ENCODE data around the gene NDUFB2.
"Not testable (repeated sequence)": the region's sequence is repeated elsewhere in the genome, so short reads cannot be mapped to it uniquely, and the experiment has no call there.

NDUFB2 gene

DNA sequence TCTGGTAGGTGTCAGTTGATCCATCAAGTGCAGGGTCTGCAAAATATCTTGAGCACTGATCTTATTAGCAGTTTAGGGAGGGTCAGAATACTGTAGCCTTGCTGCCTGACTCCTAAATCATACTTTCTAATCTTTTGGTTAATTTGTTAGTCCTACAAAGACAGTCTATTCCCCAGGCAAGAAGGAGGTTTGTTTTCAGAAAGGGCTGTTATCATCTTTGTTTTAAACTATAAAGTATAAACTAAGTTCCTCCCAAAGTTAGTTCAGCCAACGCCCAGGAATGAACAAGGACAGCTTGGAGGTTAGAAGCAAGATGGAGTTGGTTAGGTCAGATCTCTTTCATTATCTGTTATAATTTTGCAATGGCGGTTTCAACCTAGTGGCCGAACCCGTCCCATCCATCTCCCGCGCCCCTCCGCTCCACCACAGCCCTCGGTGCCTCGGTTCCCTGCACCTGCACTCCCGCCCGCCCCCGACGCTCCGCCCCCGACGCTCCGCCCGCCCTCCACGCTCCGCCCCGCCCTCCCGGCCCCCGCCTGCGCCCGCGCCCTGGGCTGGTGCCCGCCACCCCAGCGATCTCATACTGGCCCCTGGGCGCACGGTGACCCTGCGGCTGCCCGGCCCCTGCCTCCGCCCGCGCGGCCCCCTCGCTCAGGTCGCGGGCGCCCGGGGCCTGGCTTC is 24.0 kb upstream of the NDUFB2 start, which contains the start of gene ADCK2:
TSS of gene ADCK2 (plus strand) at position 564 of the 681 bp plus-strand sequence. CDS start 386 bp downstream, outside the sequence.
- peak; percentile 95 for DNase-seq (ENCODE audit: low spot score)

DNA sequence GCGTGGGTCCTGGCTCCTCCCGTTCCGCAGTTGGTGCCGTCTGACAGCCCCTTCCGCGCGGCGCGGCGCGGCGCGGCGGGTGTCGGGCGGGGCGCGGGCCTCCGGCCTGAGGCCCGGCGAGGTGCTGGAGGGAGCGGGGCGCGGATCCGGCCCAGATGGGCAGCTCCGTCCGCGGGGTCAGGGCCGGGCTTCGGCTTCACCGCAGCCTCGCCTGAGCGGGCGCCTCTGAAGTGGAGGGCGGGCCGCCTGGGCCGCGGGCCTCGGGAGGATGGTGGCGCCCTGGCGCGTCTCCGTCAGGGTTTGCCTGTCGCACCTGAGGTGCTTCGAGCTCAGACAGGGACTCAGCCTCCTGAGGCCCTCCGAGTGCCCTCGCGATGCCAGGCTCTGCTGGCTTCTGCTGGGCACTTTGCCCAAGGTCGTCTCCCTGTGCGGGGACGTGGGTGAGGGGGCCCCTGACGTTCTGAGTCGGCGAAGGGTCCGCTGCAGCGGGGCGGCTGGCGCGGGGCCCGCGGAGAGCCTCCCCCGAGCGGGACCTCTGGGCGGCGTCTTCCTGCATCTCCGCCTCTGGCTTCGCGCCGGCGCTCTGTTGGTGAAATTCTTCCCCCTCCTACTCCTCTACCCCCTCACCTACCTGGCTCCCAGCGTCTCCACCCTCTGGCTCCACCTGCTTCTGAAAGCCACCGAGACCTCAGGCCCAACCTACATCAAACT is 23.3 kb upstream of the NDUFB2 start:
- peak; percentile 59 for DNase-seq (ENCODE audit: low spot score)

DNA sequence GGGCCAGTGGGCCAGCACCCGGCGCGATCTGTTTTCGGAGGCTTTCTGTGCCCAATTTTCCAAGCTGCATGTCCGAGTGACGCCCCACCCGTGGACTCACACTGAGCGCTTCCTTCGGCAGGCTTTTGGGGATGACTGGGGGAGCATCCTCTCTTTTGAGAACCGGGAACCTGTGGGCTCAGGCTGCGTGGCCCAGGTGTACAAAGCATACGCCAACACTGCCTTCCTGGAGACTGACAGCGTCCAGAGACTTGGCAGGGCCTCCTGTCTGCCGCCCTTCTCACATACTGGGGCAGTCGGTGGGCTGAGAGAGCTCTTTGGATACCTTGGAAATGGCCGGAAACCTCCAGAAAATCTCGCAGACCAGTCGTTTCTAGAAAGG is 22.7 kb upstream of the NDUFB2 start:
- peak; percentile 35 for DNase-seq (ENCODE audit: low spot score)

DNA sequence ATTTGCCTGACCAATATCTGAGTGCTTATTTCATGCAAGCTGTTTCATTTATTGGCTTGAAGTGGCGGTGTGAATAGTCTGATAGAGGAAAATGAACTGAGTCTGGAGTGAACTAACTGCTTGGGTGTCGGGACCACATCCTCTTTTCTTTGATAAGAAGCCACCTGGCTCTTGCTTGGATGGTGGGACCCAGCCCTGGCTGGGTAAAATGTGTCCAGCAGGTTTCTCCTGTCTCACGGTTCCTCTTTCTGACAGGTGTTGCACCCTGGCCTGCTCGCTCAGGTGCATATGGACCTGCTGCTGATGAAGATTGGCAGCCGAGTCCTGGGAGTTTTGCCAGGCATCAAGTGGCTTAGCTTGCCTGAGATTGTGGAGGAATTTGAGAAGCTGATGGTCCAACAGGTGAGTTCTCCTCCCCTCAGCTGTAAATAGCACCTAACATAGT is 22.1 kb upstream of the NDUFB2 start:
- no peak for DNase-seq (ENCODE audit: low spot score)

DNA sequence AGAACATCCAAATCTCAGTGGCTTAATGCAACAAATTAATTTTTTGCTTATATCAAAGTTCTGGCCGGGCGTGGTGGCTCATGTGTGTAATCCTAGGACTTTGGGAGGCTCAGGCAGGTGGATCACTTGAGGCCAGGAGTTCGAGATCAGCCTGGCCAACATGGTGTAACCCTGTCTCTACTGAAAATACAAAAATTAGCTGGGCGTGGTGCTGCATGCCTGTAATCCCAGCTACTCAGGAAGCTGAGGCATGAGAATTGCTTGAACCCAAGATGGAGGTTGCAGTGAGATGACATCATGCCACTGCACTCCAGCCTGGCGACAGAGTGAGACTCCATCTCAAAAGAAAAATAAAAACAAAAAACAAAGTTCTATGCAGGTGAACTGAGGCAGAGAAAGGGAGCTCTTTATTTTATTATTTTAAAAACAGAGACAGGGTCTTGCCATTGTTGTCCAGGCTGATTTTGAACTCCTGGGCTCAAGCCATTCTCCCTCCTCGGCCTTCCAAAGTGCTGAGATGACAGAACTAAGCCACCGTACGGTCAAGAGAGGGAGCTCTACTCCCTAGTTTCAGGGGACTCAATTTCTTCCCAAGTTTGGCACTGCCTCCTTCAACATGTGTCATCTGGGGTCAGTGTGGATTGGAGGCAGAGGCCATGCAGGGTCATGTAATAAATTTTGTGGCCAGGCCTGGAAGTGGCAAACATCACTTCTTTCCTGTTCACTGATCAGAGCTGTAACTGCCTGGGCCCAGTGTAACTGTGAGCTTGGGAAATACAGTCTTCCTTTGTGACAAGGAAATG is 21.4 kb upstream of the NDUFB2 start:
- peak; percentile 82 for DNase-seq (ENCODE audit: low spot score)

DNA sequence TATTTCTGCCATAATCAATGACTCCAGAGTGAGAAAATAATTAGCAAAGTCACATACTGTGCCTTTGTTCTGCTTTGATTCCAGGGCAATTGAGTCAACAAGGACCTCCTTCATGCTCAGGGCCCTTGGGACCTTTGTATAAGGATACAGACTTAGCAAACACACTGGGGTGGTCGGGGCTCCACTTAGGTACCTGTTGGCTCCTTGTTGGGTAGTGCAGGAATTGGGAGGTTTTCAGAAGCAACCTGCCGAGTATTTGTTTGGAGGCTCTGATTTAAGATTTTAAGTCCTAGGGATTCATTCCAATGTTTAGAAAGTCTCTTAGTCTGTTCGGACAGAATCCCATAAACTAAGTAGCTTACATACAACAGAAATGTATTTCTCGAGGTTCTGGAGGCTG is 20.8 kb upstream of the NDUFB2 start:
- no peak for DNase-seq (ENCODE audit: low spot score)

DNA sequence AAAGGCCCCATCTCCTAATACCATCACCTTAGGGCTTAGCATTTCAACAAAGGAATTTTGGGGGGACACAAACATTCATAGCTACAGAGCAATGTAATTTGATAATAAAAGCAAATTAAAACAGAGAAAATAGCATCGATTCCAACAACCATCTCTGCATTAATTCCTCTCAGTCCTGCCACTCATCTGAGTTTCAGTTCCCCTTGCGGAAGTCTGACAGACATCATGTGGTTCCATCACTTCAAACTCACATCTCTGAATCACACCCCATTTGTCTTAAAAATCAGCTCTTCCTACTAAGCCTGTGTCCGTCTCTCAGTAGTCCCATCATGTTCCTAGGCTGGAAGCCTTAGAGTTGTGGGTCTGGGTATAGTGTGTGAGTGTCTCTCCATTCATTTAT is 20.2 kb upstream of the NDUFB2 start:
- DNase-seq (ENCODE audit: low spot score), result no peak

DNA sequence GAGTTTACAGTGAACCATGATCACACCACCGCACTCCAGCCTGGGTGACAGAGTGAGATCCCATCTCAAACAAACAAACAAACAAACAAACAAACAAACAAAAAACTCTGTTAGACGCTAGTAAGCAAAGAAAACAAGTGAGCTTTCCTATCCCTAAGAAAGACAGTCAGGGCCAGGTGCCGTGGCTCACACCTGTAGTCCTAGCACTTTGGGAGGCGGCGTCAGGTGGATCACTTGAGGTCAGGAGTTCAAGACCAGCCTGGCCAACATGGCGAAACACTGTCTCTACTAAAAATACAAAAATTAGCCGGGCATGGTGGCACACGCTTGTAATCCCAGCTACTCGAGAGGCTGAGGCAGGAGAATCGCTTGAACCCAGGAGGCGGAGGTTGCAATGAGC is 19.6 kb upstream of the NDUFB2 start:
- DNase-seq (ENCODE audit: low spot score), result not testable (repeated sequence)

DNA sequence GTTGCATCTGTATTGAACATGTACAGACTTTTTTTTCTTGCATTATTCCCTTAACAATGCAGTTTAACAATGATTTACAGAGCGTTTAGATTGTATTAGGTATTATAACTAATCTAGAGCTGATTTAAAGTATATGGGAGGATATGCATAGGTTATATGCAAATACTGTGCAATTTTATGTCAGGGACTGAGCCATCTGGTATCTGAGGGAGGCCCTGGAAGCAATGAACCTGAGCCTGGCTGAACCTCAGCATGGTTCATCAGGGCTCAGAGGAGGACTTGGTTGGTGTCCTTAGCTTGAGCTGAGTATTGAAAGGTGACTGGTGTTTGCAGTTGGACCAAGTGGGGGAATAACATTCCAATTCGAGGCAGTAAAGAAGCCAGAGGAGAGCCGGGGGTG is 19.0 kb upstream of the NDUFB2 start:
- DNase-seq (ENCODE audit: low spot score), result no peak

DNA sequence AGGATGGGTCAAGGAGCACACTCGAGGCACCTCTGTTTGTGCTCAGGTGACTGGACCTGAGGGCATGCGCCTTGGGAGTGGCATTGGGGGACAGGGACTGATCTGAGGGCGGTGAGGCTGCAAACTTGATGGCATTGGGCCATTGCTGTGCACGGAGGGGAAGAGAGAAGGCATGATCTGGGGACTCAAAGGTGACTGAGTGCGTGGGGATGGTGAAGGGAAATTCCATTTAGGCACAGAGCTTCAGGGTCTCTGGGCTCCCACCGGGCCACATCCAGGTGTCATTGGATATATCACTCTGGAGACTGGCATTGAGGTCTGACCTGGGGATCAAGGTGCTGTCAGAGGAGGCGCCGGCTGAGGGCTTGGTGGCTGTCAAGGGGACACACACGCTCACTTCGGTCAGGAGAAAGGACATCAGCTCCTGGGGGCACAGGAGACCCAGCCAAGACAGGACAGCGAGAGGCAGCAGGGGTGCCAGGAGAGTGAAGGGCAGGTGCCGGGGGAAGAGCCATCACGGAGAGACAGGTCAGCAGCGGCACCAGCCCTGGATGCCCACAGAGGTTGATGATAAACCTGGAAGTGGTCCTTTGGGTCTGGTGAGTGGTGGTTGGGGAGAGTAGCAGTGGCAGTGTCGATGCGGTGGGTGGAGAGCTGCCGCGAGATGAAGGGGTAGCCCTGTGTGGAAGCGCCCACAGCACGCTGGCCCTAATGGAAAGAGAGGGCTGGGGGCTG is 18.3 kb upstream of the NDUFB2 start:
- DNase-seq (ENCODE audit: low spot score), result no peak

DNA sequence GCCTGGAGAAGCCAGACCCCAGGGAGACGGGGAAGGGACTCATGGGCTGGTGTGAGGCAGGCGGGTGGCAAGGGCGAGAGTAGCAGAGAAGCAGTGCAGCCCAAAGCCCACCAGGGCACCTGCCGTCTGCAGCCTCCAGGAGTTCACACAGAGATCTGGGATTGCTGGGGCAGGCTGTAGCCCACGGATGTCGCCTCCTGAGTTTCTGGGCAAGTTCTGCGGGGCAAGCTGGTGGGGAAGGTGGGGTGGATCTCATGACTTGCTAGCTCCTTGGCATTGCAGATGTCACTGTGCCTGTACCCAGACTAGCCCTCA is 17.7 kb upstream of the NDUFB2 start:
- no peak for DNase-seq (ENCODE audit: low spot score)

DNA sequence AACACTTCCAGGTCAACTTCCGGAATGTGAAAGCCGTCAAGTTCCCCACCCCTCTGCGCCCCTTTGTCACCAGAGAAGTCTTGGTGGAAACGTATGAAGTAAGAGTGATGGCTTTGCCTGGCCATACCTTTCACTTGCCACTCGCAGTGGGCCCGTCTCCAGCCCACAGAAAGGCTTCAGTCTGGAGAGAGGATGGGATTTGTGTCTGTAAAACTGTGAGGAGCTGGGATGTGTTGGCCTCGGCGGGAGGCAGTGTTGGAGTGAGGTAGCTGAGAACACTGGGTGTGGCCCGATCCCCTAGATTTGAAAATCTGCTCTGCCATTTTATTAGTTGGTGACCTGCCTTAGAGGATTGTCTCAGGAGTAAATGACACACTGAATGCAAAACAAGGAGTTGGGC is 17.3 kb upstream of the NDUFB2 start:
- DNase-seq (ENCODE audit: low spot score), result no peak

DNA sequence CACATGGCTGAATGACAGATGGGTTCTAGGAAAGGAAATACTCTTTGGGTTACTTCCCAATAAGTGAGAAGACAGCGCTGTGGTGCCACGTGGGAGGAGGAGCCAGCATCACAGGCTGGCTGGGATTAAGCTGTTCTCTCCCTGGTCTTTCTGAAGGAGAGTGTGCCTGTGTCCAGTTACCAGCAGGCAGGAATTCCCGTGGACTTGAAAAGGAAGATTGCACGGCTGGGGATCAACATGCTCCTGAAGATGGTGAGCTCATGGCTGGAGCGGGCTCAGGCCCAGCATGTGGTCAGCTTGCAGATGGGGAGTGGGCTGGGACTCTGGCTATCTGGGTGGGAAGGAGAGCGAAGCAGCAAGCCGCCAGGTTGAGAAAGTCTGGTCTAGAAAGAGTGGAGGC is 15.6 kb upstream of the NDUFB2 start:
- no peak for DNase-seq (ENCODE audit: low spot score)

DNA sequence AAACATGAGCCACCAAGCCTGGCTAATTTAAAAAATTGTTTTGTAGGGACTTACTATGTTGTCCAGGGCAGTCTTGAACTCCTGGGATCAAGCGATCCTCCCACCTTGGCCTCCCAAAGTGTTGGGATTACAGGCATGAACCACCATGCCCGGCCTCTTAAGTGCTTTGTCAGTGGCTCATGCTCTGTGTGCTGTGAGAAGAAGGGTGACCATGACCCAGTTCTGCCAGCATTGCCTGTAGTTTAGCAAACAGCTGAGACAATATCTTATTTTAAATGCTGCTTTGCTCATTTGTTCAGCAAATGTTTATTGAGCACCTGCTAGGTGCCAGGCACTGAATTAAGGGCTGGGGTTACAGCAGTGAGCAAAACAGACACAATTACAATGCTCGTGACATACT is 14.7 kb upstream of the NDUFB2 start:
- no peak for DNase-seq (ENCODE audit: low spot score)

DNA sequence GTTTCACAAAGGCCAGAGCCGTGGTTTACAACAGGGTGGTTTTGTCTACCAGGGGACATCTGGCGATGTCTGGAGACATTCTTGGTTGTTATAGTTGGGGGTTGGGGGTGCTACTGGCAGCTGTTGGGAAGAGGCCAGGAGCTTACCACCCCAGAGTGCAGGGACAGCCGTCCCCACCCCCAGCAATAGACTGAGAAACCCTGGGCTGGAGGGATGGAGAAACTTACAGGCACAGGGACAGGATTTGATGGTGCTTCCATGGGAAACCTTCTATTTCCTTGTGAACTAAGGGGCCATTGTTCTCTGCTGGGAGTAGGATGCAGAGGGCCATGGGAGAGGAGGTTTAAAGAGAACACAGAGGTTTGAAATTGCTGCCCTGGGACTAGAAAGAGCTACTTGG is 12.9 kb upstream of the NDUFB2 start:
- DNase-seq (ENCODE audit: low spot score), result no peak

DNA sequence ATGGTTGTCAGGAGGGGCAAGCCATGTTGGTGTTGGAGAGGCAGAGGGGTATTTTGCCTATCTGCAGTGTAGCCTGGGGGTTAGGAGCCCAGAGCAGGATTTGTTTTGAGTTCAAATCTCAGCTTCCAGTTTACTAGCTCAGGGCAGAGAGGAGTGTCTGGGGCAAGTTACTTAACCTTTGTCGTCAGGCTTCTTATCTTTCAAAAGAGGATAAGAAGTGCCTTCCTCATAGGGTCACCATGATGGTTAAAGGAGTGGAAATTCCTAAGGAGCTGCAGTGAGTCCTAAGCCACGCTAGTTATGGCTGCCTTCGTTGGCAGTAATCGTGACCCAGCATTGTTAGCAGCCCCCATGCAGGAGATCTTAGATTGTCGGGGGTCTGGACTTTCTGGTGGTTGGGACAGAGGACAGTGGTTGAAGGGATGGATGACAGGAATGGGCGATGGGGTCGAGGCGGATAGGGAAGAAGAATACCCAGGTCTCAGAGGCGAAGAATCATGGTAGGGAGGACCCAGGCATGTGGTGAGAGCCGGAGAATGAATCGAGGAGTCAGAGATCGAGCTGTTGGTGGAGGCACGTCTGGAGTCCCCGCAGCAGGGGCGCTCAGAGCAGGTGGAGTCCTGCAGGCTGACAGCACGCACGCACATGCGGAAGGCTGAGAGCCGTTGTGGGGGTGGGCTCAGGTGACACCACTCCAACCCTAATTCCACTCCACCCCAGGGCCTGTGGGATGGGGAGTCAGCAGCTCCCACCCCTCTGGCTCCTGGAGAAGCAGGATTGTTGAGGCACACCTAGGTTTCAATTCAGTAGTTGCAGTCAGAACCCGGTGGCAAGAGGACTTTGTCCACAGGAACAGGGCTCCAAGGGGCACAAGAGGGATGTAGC is 12.2 kb upstream of the NDUFB2 start:
- no peak for DNase-seq (ENCODE audit: low spot score)

DNA sequence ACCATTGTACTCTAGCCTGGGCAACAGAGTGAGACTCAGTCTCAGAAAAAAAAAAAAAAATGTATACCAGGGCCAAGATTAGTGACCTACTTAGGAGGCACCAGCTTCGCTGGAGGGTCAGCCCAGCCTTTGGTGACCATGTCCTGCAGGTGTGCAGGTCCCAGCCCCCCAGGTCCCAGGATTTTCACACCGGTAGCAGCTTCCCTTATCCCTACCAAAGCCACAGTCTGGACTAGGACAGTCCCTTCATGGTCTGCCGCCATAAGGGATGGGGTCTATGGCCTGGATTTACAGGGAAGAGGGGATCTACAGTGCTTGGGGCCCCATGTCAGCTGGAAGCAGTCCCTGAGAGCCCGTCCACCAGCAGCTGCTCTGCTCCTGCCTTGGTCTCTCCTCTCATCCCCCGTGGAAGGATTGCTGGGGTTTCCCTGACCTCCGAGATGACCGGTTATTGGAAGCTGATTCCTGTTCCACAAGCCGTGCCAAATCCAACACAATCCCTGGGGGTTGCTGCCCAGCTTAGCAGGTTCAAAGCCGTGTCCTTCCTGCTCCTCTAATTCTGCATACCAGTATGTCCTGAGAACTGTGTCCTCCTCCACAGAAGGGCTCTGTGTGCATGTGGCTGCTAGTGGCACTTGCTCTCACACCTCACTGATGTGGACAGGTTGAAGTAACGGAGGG is 11.0 kb upstream of the NDUFB2 start:
- no peak for DNase-seq (ENCODE audit: low spot score)

DNA sequence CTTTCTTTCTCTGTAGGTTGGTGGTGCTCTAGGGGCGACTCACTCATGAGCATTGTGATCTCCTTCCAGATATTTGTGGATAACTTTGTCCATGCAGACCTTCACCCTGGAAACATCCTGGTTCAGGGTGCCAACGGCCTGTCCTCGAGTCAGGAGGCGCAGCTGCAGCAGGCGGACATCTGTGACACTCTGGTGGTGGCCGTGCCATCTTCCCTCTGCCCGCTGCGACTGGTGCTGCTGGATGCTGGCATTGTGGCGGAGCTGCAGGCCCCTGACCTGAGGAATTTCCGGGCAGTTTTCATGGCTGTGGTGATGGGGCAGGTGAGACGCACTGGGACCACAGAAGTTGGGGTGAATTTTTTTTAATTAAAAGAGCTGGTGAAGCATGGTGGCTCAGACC is 9.6 kb upstream of the NDUFB2 start:
- no peak for DNase-seq (ENCODE audit: low spot score)

DNA sequence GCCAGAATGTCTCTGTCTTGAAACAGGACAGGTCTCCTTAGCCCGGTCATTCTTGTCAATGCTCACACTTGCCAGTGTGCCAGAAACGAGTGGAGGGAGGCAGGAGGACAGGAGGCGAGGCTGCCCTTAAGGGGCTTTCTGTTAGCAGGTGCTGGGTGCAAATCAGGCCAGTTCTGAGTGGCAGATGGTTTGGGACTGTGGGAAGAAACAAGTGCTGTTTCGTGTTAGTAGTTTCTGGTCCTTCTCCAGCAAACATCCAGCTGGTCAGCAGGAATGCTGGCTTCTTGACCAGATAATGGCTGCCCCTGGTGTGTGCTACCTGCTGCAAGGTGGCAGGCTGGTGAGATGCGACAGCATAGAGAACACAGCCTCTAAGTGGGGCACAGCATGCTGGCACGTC is 8.2 kb upstream of the NDUFB2 start:
- DNase-seq (ENCODE audit: low spot score), result no peak

DNA sequence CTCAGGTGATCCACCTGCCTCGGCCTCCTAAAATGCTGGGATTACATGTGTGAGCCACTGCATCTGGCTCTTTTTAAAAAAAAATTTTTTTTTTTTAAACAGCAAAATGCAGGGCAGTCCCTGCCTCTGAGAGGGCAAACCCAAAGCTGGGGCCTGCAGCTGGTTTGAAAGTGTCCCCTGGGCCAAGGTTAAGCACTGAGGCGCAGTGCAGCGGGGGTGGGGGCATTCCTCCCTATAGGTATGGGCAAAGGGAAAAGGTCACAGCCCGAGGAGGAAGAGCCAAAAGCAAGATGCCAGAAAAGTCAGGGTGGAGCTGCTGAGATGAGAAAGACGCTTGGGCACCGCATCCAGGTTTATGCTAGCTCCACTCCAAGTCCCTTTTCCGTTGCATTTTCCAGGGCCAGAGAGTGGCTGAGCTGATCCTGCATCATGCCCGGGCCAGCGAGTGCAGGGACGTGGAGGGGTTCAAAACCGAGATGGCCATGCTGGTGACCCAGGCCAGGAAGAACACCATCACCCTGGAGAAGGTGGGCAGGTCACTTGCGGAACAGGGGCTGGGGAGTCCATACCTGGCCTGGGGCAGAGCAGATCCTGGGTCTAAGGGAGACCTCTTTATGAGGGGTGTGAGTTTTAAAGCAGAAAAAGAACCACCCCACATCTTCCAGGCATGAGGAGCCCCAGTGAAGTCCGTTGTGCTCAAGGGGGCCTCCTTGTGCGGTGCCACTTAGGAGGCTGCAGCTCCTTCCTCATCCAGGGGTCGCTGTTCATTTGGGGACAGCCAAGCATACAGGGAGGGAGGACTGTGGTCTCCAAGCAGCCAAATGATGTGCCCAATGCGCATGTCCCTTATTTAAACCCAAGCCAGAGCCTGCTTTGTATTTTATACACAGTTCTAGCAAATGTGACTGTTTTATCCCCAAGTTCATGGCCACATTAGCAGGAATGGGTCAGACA is 7.0 kb upstream of the NDUFB2 start:
- no peak for DNase-seq (ENCODE audit: low spot score)

Measured in AG20443 (cell line).